ENCODE measurements around the gene HEATR5B. TPM values are rescaled to one million over a fixed set of nuclear protein-coding genes. Genes with fewer than 3 reads are reported as not detected.

Gene HEATR5B
- total RNA-seq, 1 donor from 2014 or later = 15.7 TPM

- FAIRE-seq (no peak), DNase-seq (ENCODE audit: low read depth) (no peak)
- Histone ChIP-seq H3K27ac (ENCODE audit: low read depth, low read length) (no peak overlapping the region), H3K4me3 (ENCODE audit: insufficient read depth, low read depth, low read length) (no peak overlapping the region), H3K79me2 (ENCODE audit: insufficient read depth, low read length) (no peaks in the 10 kb centered on the region), H3K9me3 (ENCODE audit: insufficient read depth, low read depth, low read length) (no peaks in the 10 kb centered on the region), H3K36me3 (ENCODE audit: insufficient read depth, low read length) (peaks cover 22% of the 10 kb centered on the region), H3K4me2 (ENCODE audit: low read length) (no peak overlapping the region), H3K9ac (ENCODE audit: low read length) (no peak overlapping the region), H2AFZ (ENCODE audit: low read depth, low read length) (no peak overlapping the region), H3K27me3 (ENCODE audit: insufficient read depth, low read length) (no peaks in the 10 kb centered on the region), H3K4me1 (ENCODE audit: insufficient read depth, low read length) (no peaks in the 10 kb centered on the region), H4K20me1 (ENCODE audit: insufficient read depth, low read length) (no peaks in the 10 kb centered on the region)
- Mint-ChIP-seq H3K27me3 (ENCODE audit: low read depth, unreplicated experiment) (no peaks in the 10 kb centered on the region), H3K4me3 (ENCODE audit: unreplicated experiment) (no peak overlapping the region), H3K9me3 (ENCODE audit: unreplicated experiment) (no peaks in the 10 kb centered on the region), H3K36me3 (ENCODE audit: low read depth, unreplicated experiment) (peaks cover 35% of the 10 kb centered on the region), H3K4me1 (ENCODE audit: low read depth, unreplicated experiment) (peaks cover 20% of the 10 kb centered on the region), H3K27ac (ENCODE audit: unreplicated experiment) (peak overlapping the region; percentile 15)
- TF ChIP-seq CTCF (IDR thresholded peaks at IDR 0.05; ENCODE audit: insufficient read depth, low read depth, low read length) (no peak), EZH2 (IDR thresholded peaks at IDR 0.05; ENCODE audit: insufficient read depth, low read length) (no peak)
Observed at GRCh38 chr2:37109523-37109922, 25.4 kb upstream of the HEATR5B start.

GRCh38 chr2:37105150-37105549 is 21.0 kb upstream of the HEATR5B start:
- Histone ChIP-seq H3K79me2 (ENCODE audit: insufficient read depth, low read length) (no peaks in the 10 kb centered on the region), H3K9me3 (ENCODE audit: insufficient read depth, low read depth, low read length) (no peaks in the 10 kb centered on the region), H3K9ac (ENCODE audit: low read length) (no peak overlapping the region), H3K4me2 (ENCODE audit: low read length) (no peak overlapping the region), H3K4me3 (ENCODE audit: insufficient read depth, low read depth, low read length) (no peak overlapping the region), H3K27me3 (ENCODE audit: insufficient read depth, low read length) (no peaks in the 10 kb centered on the region), H4K20me1 (ENCODE audit: insufficient read depth, low read length) (no peaks in the 10 kb centered on the region), H3K27ac (ENCODE audit: low read depth, low read length) (no peak overlapping the region), H3K36me3 (ENCODE audit: insufficient read depth, low read length) (peaks cover 23% of the 10 kb centered on the region), H2AFZ (ENCODE audit: low read depth, low read length) (no peak overlapping the region), H3K4me1 (ENCODE audit: insufficient read depth, low read length) (no peaks in the 10 kb centered on the region)
- no peak for FAIRE-seq
- H3K4me1 Mint-ChIP-seq (ENCODE audit: low read depth, unreplicated experiment) = peaks cover 21% of the 10 kb centered on the region
- H3K27me3 Mint-ChIP-seq (ENCODE audit: low read depth, unreplicated experiment) = no peaks in the 10 kb centered on the region
- H3K27ac Mint-ChIP-seq (ENCODE audit: unreplicated experiment) = no peak overlapping the region
- TF ChIP-seq EZH2 (IDR thresholded peaks at IDR 0.05; ENCODE audit: insufficient read depth, low read length) (no peak), CTCF (IDR thresholded peaks at IDR 0.05; ENCODE audit: insufficient read depth, low read depth, low read length) (no peak)
- DNase-seq (ENCODE audit: low read depth) = no peak
- H3K4me3 Mint-ChIP-seq (ENCODE audit: unreplicated experiment) = no peak overlapping the region
- H3K36me3 Mint-ChIP-seq (ENCODE audit: low read depth, unreplicated experiment) = peaks cover 33% of the 10 kb centered on the region
- H3K9me3 Mint-ChIP-seq (ENCODE audit: unreplicated experiment) = no peaks in the 10 kb centered on the region

GRCh38 chr2:37104178-37104577 is 20.0 kb upstream of the HEATR5B start:
- Histone ChIP-seq H4K20me1 (ENCODE audit: insufficient read depth, low read length) (no peaks in the 10 kb centered on the region), H3K79me2 (ENCODE audit: insufficient read depth, low read length) (no peaks in the 10 kb centered on the region), H3K4me2 (ENCODE audit: low read length) (peak overlapping the region; percentile 16), H3K27me3 (ENCODE audit: insufficient read depth, low read length) (no peaks in the 10 kb centered on the region), H2AFZ (ENCODE audit: low read depth, low read length) (no peak overlapping the region), H3K36me3 (ENCODE audit: insufficient read depth, low read length) (peaks cover 20% of the 10 kb centered on the region), H3K4me3 (ENCODE audit: insufficient read depth, low read depth, low read length) (no peak overlapping the region), H3K9me3 (ENCODE audit: insufficient read depth, low read depth, low read length) (no peaks in the 10 kb centered on the region), H3K27ac (ENCODE audit: low read depth, low read length) (no peak overlapping the region), H3K9ac (ENCODE audit: low read length) (no peak overlapping the region), H3K4me1 (ENCODE audit: insufficient read depth, low read length) (no peaks in the 10 kb centered on the region)
- H3K4me3 Mint-ChIP-seq (ENCODE audit: unreplicated experiment) = no peak overlapping the region
- no peak overlapping the region for H3K27ac Mint-ChIP-seq (ENCODE audit: unreplicated experiment)
- H3K27me3 Mint-ChIP-seq (ENCODE audit: low read depth, unreplicated experiment) = no peaks in the 10 kb centered on the region
- peaks cover 16% of the 10 kb centered on the region for H3K4me1 Mint-ChIP-seq (ENCODE audit: low read depth, unreplicated experiment)
- TF ChIP-seq EZH2 (IDR thresholded peaks at IDR 0.05; ENCODE audit: insufficient read depth, low read length) = no peak
- TF ChIP-seq CTCF (IDR thresholded peaks at IDR 0.05; ENCODE audit: insufficient read depth, low read depth, low read length) = no peak
- no peaks in the 10 kb centered on the region for H3K9me3 Mint-ChIP-seq (ENCODE audit: unreplicated experiment)
- DNase-seq (ENCODE audit: low read depth) (no peak), FAIRE-seq (no peak)
- H3K36me3 Mint-ChIP-seq (ENCODE audit: low read depth, unreplicated experiment) = peaks cover 38% of the 10 kb centered on the region

Measured in astrocyte (in vitro differentiated cells and primary cell).